Measurements from ENCODE around the gene ATP6V0C.

DNA sequence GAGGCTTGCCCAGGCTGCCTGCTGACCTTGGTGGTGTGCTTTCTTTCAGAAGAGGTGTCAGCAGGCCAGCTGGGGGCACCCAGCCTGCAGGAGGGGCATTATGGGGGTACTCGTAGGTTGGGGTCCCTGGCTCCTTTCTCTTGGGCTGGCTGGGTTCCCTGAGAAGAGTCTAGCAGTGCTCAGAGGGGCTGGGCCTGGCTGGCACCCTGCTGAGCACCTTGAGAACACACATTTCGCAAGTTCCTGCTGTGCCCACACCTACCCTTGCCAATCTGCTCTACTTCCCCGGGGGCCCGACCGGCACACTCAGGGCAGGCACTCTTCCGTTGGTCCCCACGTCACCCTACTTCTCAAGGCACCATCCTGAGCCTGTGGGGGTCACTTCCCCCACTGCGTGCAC lies 12.4 kb downstream of the ATP6V0C start:
- TF ChIP-seq, protein P1, sequence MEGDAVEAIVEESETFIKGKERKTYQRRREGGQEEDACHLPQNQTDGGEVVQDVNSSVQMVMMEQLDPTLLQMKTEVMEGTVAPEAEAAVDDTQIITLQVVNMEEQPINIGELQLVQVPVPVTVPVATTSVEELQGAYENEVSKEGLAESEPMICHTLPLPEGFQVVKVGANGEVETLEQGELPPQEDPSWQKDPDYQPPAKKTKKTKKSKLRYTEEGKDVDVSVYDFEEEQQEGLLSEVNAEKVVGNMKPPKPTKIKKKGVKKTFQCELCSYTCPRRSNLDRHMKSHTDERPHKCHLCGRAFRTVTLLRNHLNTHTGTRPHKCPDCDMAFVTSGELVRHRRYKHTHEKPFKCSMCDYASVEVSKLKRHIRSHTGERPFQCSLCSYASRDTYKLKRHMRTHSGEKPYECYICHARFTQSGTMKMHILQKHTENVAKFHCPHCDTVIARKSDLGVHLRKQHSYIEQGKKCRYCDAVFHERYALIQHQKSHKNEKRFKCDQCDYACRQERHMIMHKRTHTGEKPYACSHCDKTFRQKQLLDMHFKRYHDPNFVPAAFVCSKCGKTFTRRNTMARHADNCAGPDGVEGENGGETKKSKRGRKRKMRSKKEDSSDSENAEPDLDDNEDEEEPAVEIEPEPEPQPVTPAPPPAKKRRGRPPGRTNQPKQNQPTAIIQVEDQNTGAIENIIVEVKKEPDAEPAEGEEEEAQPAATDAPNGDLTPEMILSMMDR (IDR thresholded peaks at IDR 0.05; ENCODE audit: poor library complexity): no peak
- TF ChIP-seq EZH2 (IDR thresholded peaks at IDR 0.05; ENCODE audit: borderline replicate concordance): no peak
